ENCODE data around the gene PFDN2. TPM values are rescaled to one million over a fixed set of nuclear protein-coding genes. Genes with fewer than 3 reads are reported as not detected.

The PFDN2 gene
- total and polyA plus RNA-seq, 2 donors (not counting 3 experiments of a cell fraction or from before 2014, with no cell fraction given): 104 to 157 TPM

DNA sequence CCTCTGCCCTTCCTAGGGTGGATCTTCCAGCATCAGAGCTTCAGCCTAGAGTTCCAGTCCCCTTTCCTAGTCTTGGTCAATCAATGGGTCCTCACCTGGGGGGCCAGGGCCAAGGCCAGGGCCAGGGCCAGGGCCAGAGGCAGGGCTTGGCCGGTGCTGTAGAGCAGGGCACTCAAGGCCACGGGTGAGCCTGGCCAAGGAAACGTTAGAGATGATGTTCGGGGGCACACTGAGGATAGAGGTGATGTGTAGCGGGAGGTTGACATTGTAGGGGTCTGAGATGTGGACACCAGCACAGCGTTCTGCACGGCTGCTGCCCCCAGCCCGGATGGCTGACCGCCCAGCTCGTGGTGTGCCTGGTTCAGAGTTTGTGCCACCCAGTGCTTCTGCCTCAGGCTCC is 66.6 kb downstream of the PFDN2 start:
- no peaks in the 10 kb centered on the region for H3K9me1 ChIP-seq (replicated peaks; ENCODE audit: control insufficient read depth, extremely low read depth, insufficient read depth, low read length)
- BruUV-seq (replicated peaks): no TSS peak
- peaks cover 5% of the 10 kb centered on the region for H3K4me1 ChIP-seq (ENCODE audit: control insufficient read depth, extremely low read depth, insufficient read depth, low read length)
- ChIA-PET CTCF (no interaction called here), POLR2A (no interaction called here)
- no peak for FAIRE-seq
- DNase-seq (ENCODE audit: low read depth, low spot score): no peak
- no peak overlapping the region for H3K4me3 ChIP-seq (replicated peaks in 1 of 3; ENCODE audit: insufficient read depth in 1 of 3, low read depth in 1 of 3, low read length in 3 of 3)
- H3K79me2 ChIP-seq (ENCODE audit: control insufficient read depth, insufficient read depth, low read length): no peaks in the 10 kb centered on the region
- H3K27me3 ChIP-seq (ENCODE audit: control insufficient read depth in 2 of 2, insufficient read depth in 2 of 2, low read length in 2 of 2): no peaks in the 10 kb centered on the region
- dilution Hi-C loops (cut with MboI; ENCODE audit: extremely low pct_ligation_motif_present, low sequenced_read_pairs): no loop called here
- H3K36me3 ChIP-seq (ENCODE audit: control insufficient read depth in 2 of 2, extremely low read depth in 1 of 2, insufficient read depth in 2 of 2, low read length in 2 of 2): no peaks in the 10 kb centered on the region
- H2AFZ ChIP-seq (ENCODE audit: low read depth, low read length): no peak overlapping the region
- H3K4me2 ChIP-seq (ENCODE audit: insufficient read depth, low read length): no peak overlapping the region
- TF ChIP-seq MYC (IDR thresholded peaks at IDR 0.05; ENCODE audit: low read depth, low read length): no peak
- TF ChIP-seq, protein P1, sequence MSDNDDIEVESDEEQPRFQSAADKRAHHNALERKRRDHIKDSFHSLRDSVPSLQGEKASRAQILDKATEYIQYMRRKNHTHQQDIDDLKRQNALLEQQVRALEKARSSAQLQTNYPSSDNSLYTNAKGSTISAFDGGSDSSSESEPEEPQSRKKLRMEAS (IDR thresholded peaks at IDR 0.05; ENCODE audit: insufficient read depth, insufficient read length): no peak
- TF ChIP-seq FOS (IDR thresholded peaks at IDR 0.05; ENCODE audit: borderline replicate concordance, insufficient read depth, low read length): no peak
- TF ChIP-seq, protein P2, sequence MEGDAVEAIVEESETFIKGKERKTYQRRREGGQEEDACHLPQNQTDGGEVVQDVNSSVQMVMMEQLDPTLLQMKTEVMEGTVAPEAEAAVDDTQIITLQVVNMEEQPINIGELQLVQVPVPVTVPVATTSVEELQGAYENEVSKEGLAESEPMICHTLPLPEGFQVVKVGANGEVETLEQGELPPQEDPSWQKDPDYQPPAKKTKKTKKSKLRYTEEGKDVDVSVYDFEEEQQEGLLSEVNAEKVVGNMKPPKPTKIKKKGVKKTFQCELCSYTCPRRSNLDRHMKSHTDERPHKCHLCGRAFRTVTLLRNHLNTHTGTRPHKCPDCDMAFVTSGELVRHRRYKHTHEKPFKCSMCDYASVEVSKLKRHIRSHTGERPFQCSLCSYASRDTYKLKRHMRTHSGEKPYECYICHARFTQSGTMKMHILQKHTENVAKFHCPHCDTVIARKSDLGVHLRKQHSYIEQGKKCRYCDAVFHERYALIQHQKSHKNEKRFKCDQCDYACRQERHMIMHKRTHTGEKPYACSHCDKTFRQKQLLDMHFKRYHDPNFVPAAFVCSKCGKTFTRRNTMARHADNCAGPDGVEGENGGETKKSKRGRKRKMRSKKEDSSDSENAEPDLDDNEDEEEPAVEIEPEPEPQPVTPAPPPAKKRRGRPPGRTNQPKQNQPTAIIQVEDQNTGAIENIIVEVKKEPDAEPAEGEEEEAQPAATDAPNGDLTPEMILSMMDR (IDR thresholded peaks at IDR 0.05; ENCODE audit: extremely low read depth in 1 of 2, insufficient read depth in 1 of 2, low read depth in 1 of 2, low read length in 2 of 2): no peak
- no peak for TF ChIP-seq POLR2AphosphoS5 (IDR thresholded peaks at IDR 0.05; ENCODE audit: insufficient read depth, low read depth, low read length)
- no peak for TF ChIP-seq POLR2A (IDR thresholded peaks at IDR 0.05; ENCODE audit: low read depth, low read length)
- TF ChIP-seq JUN (IDR thresholded peaks at IDR 0.05; ENCODE audit: borderline replicate concordance, insufficient read depth, insufficient read length, low read depth): no peak
- TF ChIP-seq GATA2 (IDR thresholded peaks at IDR 0.05; ENCODE audit: insufficient read depth, insufficient read length, low read depth, low read length): no peak
- no peak for TF ChIP-seq EZH2 (IDR thresholded peaks at IDR 0.05; ENCODE audit: borderline replicate concordance, low read depth, low read length, severe bottlenecking)
- H3K9ac ChIP-seq (replicated peaks; ENCODE audit: extremely low read depth, insufficient read depth, low read length): no peak overlapping the region
- no peak overlapping the region for H3K27ac ChIP-seq (ENCODE audit: insufficient read depth, low read depth, low read length)
- no peaks in the 10 kb centered on the region for H3K9me3 ChIP-seq (replicated peaks; ENCODE audit: control insufficient read depth, insufficient read depth, low read length)
- intact Hi-C loops (cut with micrococcal nuclease): loop anchor here (10.0 kb wide), 1 partner anchor 726 kb away; no protein-coding TSS in a partner anchor
- no peaks in the 10 kb centered on the region for H4K20me1 ChIP-seq (replicated peaks; ENCODE audit: control insufficient read depth, extremely low read depth, insufficient read depth, low read length)

Small RNA genes within 50 kb of the gene (small RNA-seq; reads per million reads assigned to genes)
- gene RF01225 (ENCODE audit: insufficient read depth, insufficient read length, low read depth, low replicate concordance): not detected

Other genes starting within 250 kb of the PFDN2 start
- not detected in 2 replicates for gene ITLN1, start 232.9 kb downstream of the PFDN2 start, total RNA-seq
- 0.12 and 0.24 TPM in 2 replicates for gene ITLN1, start 232.9 kb downstream of the PFDN2 start, polyA plus RNA-seq
- gene ITLN2, start 163.2 kb downstream of the PFDN2 start, total RNA-seq: not detected in 2 replicates
- 0.32 and 0.46 TPM in 2 replicates for gene ITLN2, start 163.2 kb downstream of the PFDN2 start, polyA plus RNA-seq
- gene F11R, start 96.9 kb downstream of the PFDN2 start, total RNA-seq: 86.3 and 97.0 TPM in 2 replicates
- gene F11R, start 96.9 kb downstream of the PFDN2 start, polyA plus RNA-seq: 124 and 137 TPM in 2 replicates
- gene TSTD1, start 79.1 kb downstream of the PFDN2 start, total RNA-seq: 8.9 and 12.5 TPM in 2 replicates
- gene TSTD1, start 79.1 kb downstream of the PFDN2 start, polyA plus RNA-seq: 39.1 and 51.6 TPM in 2 replicates
- 56.7 and 57.9 TPM in 2 replicates for gene USF1, start 72.1 kb downstream of the PFDN2 start, total RNA-seq
- 53.4 and 66.0 TPM in 2 replicates for gene USF1, start 72.1 kb downstream of the PFDN2 start, polyA plus RNA-seq
- not detected in 2 replicates for gene ARHGAP30, start 48.1 kb downstream of the PFDN2 start, total RNA-seq
- gene ARHGAP30, start 48.1 kb downstream of the PFDN2 start, polyA plus RNA-seq: not detected in 2 replicates
- gene NECTIN4, start 28.5 kb downstream of the PFDN2 start, total RNA-seq: 0.37 and 0.58 TPM in 2 replicates
- gene NECTIN4, start 28.5 kb downstream of the PFDN2 start, polyA plus RNA-seq: 0.15 and 0.29 TPM in 2 replicates
- 1.1 and 1.4 TPM in 2 replicates for gene KLHDC9, start 19.7 kb downstream of the PFDN2 start, total RNA-seq
- 2.6 and 3.2 TPM in 2 replicates for gene KLHDC9, start 19.7 kb downstream of the PFDN2 start, polyA plus RNA-seq
- gene NIT1, start 68 bp upstream of the PFDN2 start, total RNA-seq: 20.3 and 20.9 TPM in 2 replicates
- 26.5 and 28.2 TPM in 2 replicates for gene NIT1, start 68 bp upstream of the PFDN2 start, polyA plus RNA-seq
- gene DEDD, start 14.6 kb upstream of the PFDN2 start, total RNA-seq: 50.2 and 54.9 TPM in 2 replicates
- 78.3 and 81.8 TPM in 2 replicates for gene DEDD, start 14.6 kb upstream of the PFDN2 start, polyA plus RNA-seq
- gene UFC1, start 35.9 kb upstream of the PFDN2 start, total RNA-seq: 102 and 110 TPM in 2 replicates
- gene UFC1, start 35.9 kb upstream of the PFDN2 start, polyA plus RNA-seq: 115 and 149 TPM in 2 replicates
- 18.7 and 19.7 TPM in 2 replicates for gene USP21, start 41.5 kb upstream of the PFDN2 start, total RNA-seq
- 29.2 and 34.9 TPM in 2 replicates for gene USP21, start 41.5 kb upstream of the PFDN2 start, polyA plus RNA-seq
- 28.5 and 28.9 TPM in 2 replicates for gene PPOX, start 48.4 kb upstream of the PFDN2 start, total RNA-seq
- 26.4 and 31.3 TPM in 2 replicates for gene PPOX, start 48.4 kb upstream of the PFDN2 start, polyA plus RNA-seq
- gene B4GALT3, start 59.5 kb upstream of the PFDN2 start, total RNA-seq: 39.5 and 39.8 TPM in 2 replicates
- 55.5 and 60.4 TPM in 2 replicates for gene B4GALT3, start 59.5 kb upstream of the PFDN2 start, polyA plus RNA-seq
- gene ADAMTS4, start 81.0 kb upstream of the PFDN2 start, total RNA-seq: 8.9 and 13.6 TPM in 2 replicates
- gene ADAMTS4, start 81.0 kb upstream of the PFDN2 start, polyA plus RNA-seq: 2.5 and 2.6 TPM in 2 replicates
- 95.1 and 99.7 TPM in 2 replicates for gene NDUFS2, start 84.3 kb upstream of the PFDN2 start, total RNA-seq
- 101 and 130 TPM in 2 replicates for gene NDUFS2, start 84.3 kb upstream of the PFDN2 start, polyA plus RNA-seq
- gene FCER1G, start 97.3 kb upstream of the PFDN2 start, total RNA-seq: 1.6 and 2.2 TPM in 2 replicates
- 1.1 and 1.3 TPM in 2 replicates for gene FCER1G, start 97.3 kb upstream of the PFDN2 start, polyA plus RNA-seq
- gene APOA2, start 105.6 kb upstream of the PFDN2 start, total RNA-seq: not detected in 2 replicates
- gene APOA2, start 105.6 kb upstream of the PFDN2 start, polyA plus RNA-seq: not detected in 2 replicates
- 18.7 TPM in 2 replicates for gene TOMM40L, start 108.0 kb upstream of the PFDN2 start, total RNA-seq
- 18.6 and 19.6 TPM in 2 replicates for gene TOMM40L, start 108.0 kb upstream of the PFDN2 start, polyA plus RNA-seq
- gene NR1I3, start 120.2 kb upstream of the PFDN2 start, total RNA-seq: not detected in 2 replicates
- not detected in 2 replicates for gene NR1I3, start 120.2 kb upstream of the PFDN2 start, polyA plus RNA-seq
- gene PCP4L1, start 140.7 kb upstream of the PFDN2 start, total RNA-seq: not detected in 2 replicates
- gene PCP4L1, start 140.7 kb upstream of the PFDN2 start, polyA plus RNA-seq: not detected in 2 replicates
- gene MPZ, start 191.9 kb upstream of the PFDN2 start, total RNA-seq: 1.3 and 2.0 TPM in 2 replicates
- 6.1 and 7.0 TPM in 2 replicates for gene MPZ, start 191.9 kb upstream of the PFDN2 start, polyA plus RNA-seq
- gene SDHC, start 196.3 kb upstream of the PFDN2 start, total RNA-seq: 136 and 148 TPM in 2 replicates
- 219 and 279 TPM in 2 replicates for gene SDHC, start 196.3 kb upstream of the PFDN2 start, polyA plus RNA-seq
- not detected in 2 replicates for gene CFAP126, start 249.8 kb upstream of the PFDN2 start, total RNA-seq
- not detected in 2 replicates for gene CFAP126, start 249.8 kb upstream of the PFDN2 start, polyA plus RNA-seq